Measurements from ENCODE around the gene HK1. TPM values are rescaled to one million over a fixed set of nuclear protein-coding genes. Genes with fewer than 3 reads are reported as not detected.

HK1 gene
- total RNA-seq, 2 donors from 2014 or later: 15.8 to 17.1 TPM

DNA sequence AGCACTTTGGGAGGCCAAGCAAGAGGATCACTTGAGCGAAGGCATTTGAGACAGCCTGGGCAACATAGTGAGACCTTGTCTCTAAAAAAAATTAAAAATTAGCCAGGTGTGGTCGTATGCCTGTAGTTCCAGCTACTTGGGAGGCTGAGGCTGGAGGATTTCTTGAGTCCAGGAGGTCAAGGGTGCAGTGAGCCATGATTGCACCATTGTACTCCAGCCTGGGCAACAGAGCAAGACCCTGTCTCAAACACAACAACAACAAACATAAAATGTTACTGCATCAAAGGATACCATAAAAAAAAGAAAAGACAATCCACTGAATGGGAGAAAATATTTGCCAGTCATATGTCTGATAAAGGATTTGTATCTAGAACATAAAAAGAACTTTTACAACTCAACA lies 77.9 kb downstream of the HK1 start:
- no peaks in the 10 kb centered on the region for H3K27me3 ChIP-seq
- H3K27ac ChIP-seq: no peak overlapping the region
- H3K4me1 ChIP-seq: peaks cover 17% of the 10 kb centered on the region
- 84 to 85% methylated on average over 2 of the region's 2 CpGs for WGBS, 2 donors
- no peak for TF ChIP-seq CTCF (IDR thresholded peaks at IDR 0.05)
- no peak for TF ChIP-seq POLR2A (IDR thresholded peaks at IDR 0.05)
- H3K36me3 ChIP-seq (replicated peaks in 1 of 2; ENCODE audit: insufficient read depth in 1 of 2, low read depth in 2 of 2): no peaks in the 10 kb centered on the region
- no peaks in the 10 kb centered on the region for H3K9me3 ChIP-seq
- intact Hi-C loops (cut with DNase I): no loop called here
- ATAC-seq: no peak
- H3K4me3 ChIP-seq: no peak overlapping the region
- DNase-seq: no peak

GRCh38 chr10:69358148-69358795 lies 80.0 kb downstream of the HK1 start:
- Histone ChIP-seq H3K4me3 (no peak overlapping the region), H3K36me3 (replicated peaks in 1 of 2; ENCODE audit: insufficient read depth in 1 of 2, low read depth in 2 of 2) (no peaks in the 10 kb centered on the region), H3K9me3 (no peaks in the 10 kb centered on the region), H3K27me3 (no peaks in the 10 kb centered on the region), H3K27ac (no peak overlapping the region), H3K4me1 (peaks cover 32% of the 10 kb centered on the region)
- DNase-seq (no peak), ATAC-seq (no peak)
- intact Hi-C loops (cut with DNase I): no loop called here
- TF ChIP-seq POLR2A (IDR thresholded peaks at IDR 0.05): no peak
- TF ChIP-seq CTCF (IDR thresholded peaks at IDR 0.05): no peak
- WGBS, 2 donors: 86 to 90% methylated on average over 12 of the region's 12 CpGs

GRCh38 chr10:69359148-69359547 lies 80.9 kb downstream of the HK1 start:
- no peaks in the 10 kb centered on the region for H3K9me3 ChIP-seq
- ATAC-seq (no peak), DNase-seq (no peak)
- H3K36me3 ChIP-seq (replicated peaks in 1 of 2; ENCODE audit: insufficient read depth in 1 of 2, low read depth in 2 of 2): no peaks in the 10 kb centered on the region
- H3K27me3 ChIP-seq: no peaks in the 10 kb centered on the region
- TF ChIP-seq POLR2A (IDR thresholded peaks at IDR 0.05) (no peak), CTCF (IDR thresholded peaks at IDR 0.05) (no peak)
- no peak overlapping the region for H3K4me3 ChIP-seq
- no peak overlapping the region for H3K27ac ChIP-seq
- intact Hi-C loops (cut with DNase I): no loop called here
- 69 to 87% methylated on average over 3 of the region's 3 CpGs for WGBS, 2 donors
- H3K4me1 ChIP-seq: peaks cover 32% of the 10 kb centered on the region

DNA sequence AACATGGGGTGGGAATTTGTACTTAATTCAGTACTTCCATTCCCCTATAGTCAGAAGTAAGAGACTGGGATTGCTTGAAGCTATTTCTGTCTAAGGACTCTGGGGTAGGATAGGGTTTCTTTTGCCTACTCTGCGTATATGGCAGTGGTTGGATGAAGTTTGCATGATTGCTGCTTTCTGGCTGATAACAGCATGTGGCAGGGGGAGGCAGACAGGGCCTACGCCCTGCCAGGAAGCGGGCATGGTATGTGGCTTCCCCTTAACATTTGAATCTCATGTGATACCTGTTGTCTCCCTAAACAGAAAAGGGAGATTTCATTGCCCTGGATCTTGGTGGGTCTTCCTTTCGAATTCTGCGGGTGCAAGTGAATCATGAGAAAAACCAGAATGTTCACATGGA lies 81.3 kb downstream of the HK1 start:
- Histone ChIP-seq H3K4me1 (peaks cover 32% of the 10 kb centered on the region), H3K27me3 (no peaks in the 10 kb centered on the region), H3K27ac (no peak overlapping the region), H3K4me3 (no peak overlapping the region), H3K9me3 (no peaks in the 10 kb centered on the region), H3K36me3 (replicated peaks in 1 of 2; ENCODE audit: insufficient read depth in 1 of 2, low read depth in 2 of 2) (no peaks in the 10 kb centered on the region)
- intact Hi-C loops (cut with DNase I): no loop called here
- TF ChIP-seq POLR2A (IDR thresholded peaks at IDR 0.05) (no peak), CTCF (IDR thresholded peaks at IDR 0.05) (no peak)
- DNase-seq: no peak
- ATAC-seq: no peak
- WGBS, 2 donors: 88 to 90% methylated on average over 5 of the region's 5 CpGs
